Measurements from ENCODE around the gene BAHCC1. TPM values are rescaled to one million over a fixed set of nuclear protein-coding genes. Genes with fewer than 3 reads are reported as not detected.

Gene BAHCC1
- total RNA-seq, 1 experiment from 2014 or later = 29.8 TPM

- POLR2A ChIA-PET = interaction anchor here (0.6 kb wide), 1 partner anchor 12 kb away, joined by 3 read pairs; no protein-coding TSS in a partner anchor
- H3K4me1 Mint-ChIP-seq = no peaks in the 10 kb centered on the region
These were observed 40.5 kb downstream of the BAHCC1 start for GRCh38 chr17:81435652-81436293.

More at GRCh38 chr17:81435652-81436293, 40.5 kb downstream of the BAHCC1 start:
- no peak for TF ChIP-seq TP53 (CRISPR knock-in tag; IDR thresholded peaks at IDR 0.05)
- no peak for TF ChIP-seq TCF7 (CRISPR knock-in tag; IDR thresholded peaks at IDR 0.05; ENCODE audit: low read depth)
- TF ChIP-seq RORB (CRISPR knock-in tag; IDR thresholded peaks at IDR 0.05) = no peak
- no peak for TF ChIP-seq ZNF532 (CRISPR knock-in tag; IDR thresholded peaks at IDR 0.05; ENCODE audit: borderline replicate concordance)
- no peak for TF ChIP-seq ZBTB21 (CRISPR knock-in tag; IDR thresholded peaks at IDR 0.05; ENCODE audit: borderline replicate concordance)
- no peak for TF ChIP-seq STAT6 (CRISPR knock-in tag; conservative IDR thresholded peaks at IDR 0.05; ENCODE audit: low read depth)
- TF ChIP-seq ESRRA (CRISPR knock-in tag; IDR thresholded peaks at IDR 0.05; ENCODE audit: borderline replicate concordance) = no peak
- no peak for TF ChIP-seq ZNF512 (CRISPR knock-in tag; IDR thresholded peaks at IDR 0.05; ENCODE audit: borderline replicate concordance)
- no peak for TF ChIP-seq ERG (CRISPR knock-in tag; IDR thresholded peaks at IDR 0.05)
- no peak overlapping the region for H3K27ac Mint-ChIP-seq
- no peaks in the 10 kb centered on the region for H3K36me3 Mint-ChIP-seq
- no peaks in the 10 kb centered on the region for H3K9me3 Mint-ChIP-seq
- DNase-seq (ENCODE audit: low spot score) = no peak
- CTCF ChIA-PET = interaction anchor here (1.0 to 1.8 kb wide), 2 partner anchors 49 to 144 kb away, joined by 3 to 8 read pairs; no protein-coding TSS in a partner anchor
- H3K4me3 Mint-ChIP-seq = no peak overlapping the region
- ATAC-seq = no peak
- H3K27me3 Mint-ChIP-seq (ENCODE audit: low read depth) = no peaks in the 10 kb centered on the region
